Natural killer cell treated with Interleukin-12 subunit alpha and Interleukin-12 subunit beta and Interleukin-15 and Interleukin-18, amount 100 ng/mL, for 72 hours (primary cell): ENCODE data around the gene SLC9A4. TPM values are rescaled to one million over a fixed set of nuclear protein-coding genes. Genes with fewer than 3 reads are reported as not detected.

Experiments
- ATAC-seq, 2 donors: fragments of 150-1000 bp; cut with Tn5 transposase in 1 of 2; sonication (Bioruptor Pico), chemical (Tn5 transposase) in 1 of 2; 2 replicates each; pipeline ENCODE4 v1.10.0; 2021
- DNase-seq: peaks from one replicate; pipeline ENCODE4 v3.0.0; 2022; ENCODE audit warnings: low spot score
- H3K27ac Mint-ChIP-seq, 2 donors: 1 replicate in 1 of 2; 2 replicates in 1 of 2; pipeline ENCODE4 v1.8.0; 2022; ENCODE audit warnings: mixed read lengths in 2 of 2, mild to moderate bottlenecking in 1 of 2, moderate library complexity in 1 of 2
- H3K27me3 Mint-ChIP-seq, 2 donors: 1 replicate in 1 of 2; 2 replicates in 1 of 2; pipeline ENCODE4 v1.8.0; 2022; ENCODE audit warnings: mixed read lengths in 2 of 2
- H3K36me3 Mint-ChIP-seq: one replicate; pipeline ENCODE4 v1.8.0; 2022; ENCODE audit warnings: mixed read lengths
- H3K4me1 Mint-ChIP-seq, 2 donors: 1 replicate in 1 of 2; 2 replicates in 1 of 2; pipeline ENCODE4 v1.8.0; 2022; ENCODE audit warnings: low read depth in 2 of 2, mixed read lengths in 2 of 2, mild to moderate bottlenecking in 1 of 2
- H3K4me3 Mint-ChIP-seq: one replicate; pipeline ENCODE4 v1.8.0; 2022; ENCODE audit warnings: mixed read lengths
- H3K9me3 Mint-ChIP-seq: 2 replicates; pipeline ENCODE4 v1.8.0; 2022; ENCODE audit warnings: mixed read lengths
- total RNA-seq, 2 donors: library from RNA; stranded (reverse); gene quantifications; one replicate each; pipeline ENCODE4 v1.2.3, GENCODE V29; 2022

Gene SLC9A4
- total RNA-seq, 2 donors from 2014 or later: 0.10 to 0.14 TPM

- Mint-ChIP-seq H3K4me1 (peaks cover 43 to 46% of the 10 kb centered on the region in 2 donors), H3K36me3 (peaks cover 31% of the 10 kb centered on the region), H3K9me3 (no peaks in the 10 kb centered on the region), H3K27ac (no peak overlapping the region), H3K4me3 (no peak overlapping the region), H3K27me3 (no peaks in the 10 kb centered on the region)
- ATAC-seq (peak; percentile 52 to 59), DNase-seq (no peak)
These were observed 34.4 kb upstream of the SLC9A4 start for GRCh38 chr2:102438578-102438977.

GRCh38 chr2:102439065-102439695 lies 33.8 kb upstream of the SLC9A4 start:
- H3K4me3 Mint-ChIP-seq: no peak overlapping the region
- H3K27me3 Mint-ChIP-seq: no peaks in the 10 kb centered on the region
- no peak overlapping the region for H3K27ac Mint-ChIP-seq
- peaks cover 37% of the 10 kb centered on the region for H3K36me3 Mint-ChIP-seq
- no peaks in the 10 kb centered on the region for H3K9me3 Mint-ChIP-seq
- DNase-seq (no peak), ATAC-seq (no peak)
- peaks cover 39 to 46% of the 10 kb centered on the region in 2 donors for H3K4me1 Mint-ChIP-seq

GRCh38 chr2:102442967-102443828 lies 29.8 kb upstream of the SLC9A4 start:
- peak overlapping the region; percentile 69 to 86 for H3K27ac Mint-ChIP-seq
- no peaks in the 10 kb centered on the region for H3K27me3 Mint-ChIP-seq
- H3K9me3 Mint-ChIP-seq: no peaks in the 10 kb centered on the region
- peaks cover 19 to 26% of the 10 kb centered on the region in 2 donors for H3K4me1 Mint-ChIP-seq
- H3K36me3 Mint-ChIP-seq: peaks cover 35% of the 10 kb centered on the region
- peak overlapping the region; percentile 42 for H3K4me3 Mint-ChIP-seq
- ATAC-seq (peak in 1 of 2 donors; percentile 56), DNase-seq (no peak)

- Mint-ChIP-seq H3K36me3 (peaks cover 35% of the 10 kb centered on the region), H3K27me3 (no peaks in the 10 kb centered on the region), H3K9me3 (no peaks in the 10 kb centered on the region), H3K27ac (peak overlapping the region; percentile 69 to 86), H3K4me1 (peaks cover 19 to 26% of the 10 kb centered on the region in 2 donors), H3K4me3 (no peak overlapping the region)
- ATAC-seq (peak in 1 of 2 donors; percentile 21), DNase-seq (no peak)
These were observed 28.8 kb upstream of the SLC9A4 start for GRCh38 chr2:102444233-102444632.

- H3K27ac Mint-ChIP-seq: peak overlapping the region in 1 of 2 donors; percentile 77
- no peak overlapping the region for H3K4me3 Mint-ChIP-seq
- H3K27me3 Mint-ChIP-seq: no peaks in the 10 kb centered on the region
- H3K9me3 Mint-ChIP-seq: no peaks in the 10 kb centered on the region
- ATAC-seq (peak in 1 of 2 donors; percentile 29), DNase-seq (no peak)
- H3K36me3 Mint-ChIP-seq: peaks cover 35% of the 10 kb centered on the region
- H3K4me1 Mint-ChIP-seq: peaks cover 19 to 29% of the 10 kb centered on the region in 2 donors
These were observed 26.1 kb upstream of the SLC9A4 start for GRCh38 chr2:102446936-102447335.

- Mint-ChIP-seq H3K4me3 (no peak overlapping the region), H3K4me1 (peaks cover 17 to 32% of the 10 kb centered on the region in 2 donors), H3K9me3 (no peaks in the 10 kb centered on the region)
These were observed 23.6 kb upstream of the SLC9A4 start for GRCh38 chr2:102449370-102449974.

GRCh38 chr2:102451968-102452367 lies 21.1 kb upstream of the SLC9A4 start:
- no peaks in the 10 kb centered on the region for H3K27me3 Mint-ChIP-seq
- DNase-seq (no peak), ATAC-seq (no peak)
- H3K36me3 Mint-ChIP-seq: peaks cover 34% of the 10 kb centered on the region
- H3K9me3 Mint-ChIP-seq: no peaks in the 10 kb centered on the region
- peaks cover 28 to 30% of the 10 kb centered on the region in 2 donors for H3K4me1 Mint-ChIP-seq
- H3K27ac Mint-ChIP-seq: peak overlapping the region in 1 of 2 donors; percentile 62
- H3K4me3 Mint-ChIP-seq: no peak overlapping the region

More at GRCh38 chr2:102449370-102449974, 23.6 kb upstream of the SLC9A4 start:
- H3K27me3 Mint-ChIP-seq: no peaks in the 10 kb centered on the region
- H3K27ac Mint-ChIP-seq: peak overlapping the region in 1 of 2 donors; percentile 58
- DNase-seq (no peak), ATAC-seq (peak in 1 of 2 donors; percentile 53)
- peaks cover 35% of the 10 kb centered on the region for H3K36me3 Mint-ChIP-seq

- Mint-ChIP-seq H3K36me3 (peaks cover 33% of the 10 kb centered on the region), H3K4me3 (no peak overlapping the region), H3K27me3 (no peaks in the 10 kb centered on the region), H3K9me3 (no peaks in the 10 kb centered on the region), H3K4me1 (peaks cover 26 to 28% of the 10 kb centered on the region in 2 donors), H3K27ac (peak overlapping the region; percentile 70 to 85)
- DNase-seq: no peak
- no peak for ATAC-seq
These were observed 19.5 kb upstream of the SLC9A4 start for GRCh38 chr2:102453501-102453900.

GRCh38 chr2:102455061-102455670 lies 17.9 kb upstream of the SLC9A4 start:
- ATAC-seq (peak in 1 of 2 donors; percentile 57), DNase-seq (no peak)
- Mint-ChIP-seq H3K4me1 (peaks cover 26 to 28% of the 10 kb centered on the region in 2 donors), H3K27ac (peak overlapping the region; percentile 54 to 85), H3K4me3 (no peak overlapping the region), H3K36me3 (peaks cover 33% of the 10 kb centered on the region), H3K9me3 (no peaks in the 10 kb centered on the region), H3K27me3 (no peaks in the 10 kb centered on the region)

GRCh38 chr2:102460467-102460866 lies 12.6 kb upstream of the SLC9A4 start:
- Mint-ChIP-seq H3K4me3 (no peak overlapping the region), H3K4me1 (peaks cover 2 to 4% of the 10 kb centered on the region in 2 donors), H3K36me3 (peaks cover 6% of the 10 kb centered on the region), H3K27ac (no peak overlapping the region), H3K27me3 (peaks cover 0 to 2% of the 10 kb centered on the region in 2 donors), H3K9me3 (no peaks in the 10 kb centered on the region)
- no peak for ATAC-seq
- no peak for DNase-seq

- Mint-ChIP-seq H3K9me3 (no peaks in the 10 kb centered on the region), H3K4me1 (no peaks in the 10 kb centered on the region), H3K4me3 (no peak overlapping the region), H3K27ac (no peak overlapping the region), H3K27me3 (peaks cover 0 to 2% of the 10 kb centered on the region in 2 donors), H3K36me3 (no peaks in the 10 kb centered on the region)
- ATAC-seq: peak; percentile 49 to 55
- DNase-seq: no peak
These were observed 11.8 kb upstream of the SLC9A4 start for GRCh38 chr2:102461188-102461587.

- H3K9me3 Mint-ChIP-seq: no peaks in the 10 kb centered on the region
- H3K27me3 Mint-ChIP-seq: peaks cover 0 to 2% of the 10 kb centered on the region in 2 donors
- no peaks in the 10 kb centered on the region for H3K4me1 Mint-ChIP-seq
- DNase-seq (no peak), ATAC-seq (no peak)
- H3K4me3 Mint-ChIP-seq: no peak overlapping the region
- no peaks in the 10 kb centered on the region for H3K36me3 Mint-ChIP-seq
- no peak overlapping the region for H3K27ac Mint-ChIP-seq
These were observed 9.9 kb upstream of the SLC9A4 start for GRCh38 chr2:102463160-102463559.

GRCh38 chr2:102470168-102470567 lies 2.9 kb upstream of the SLC9A4 start:
- DNase-seq: no peak
- H3K4me3 Mint-ChIP-seq: no peak overlapping the region
- H3K27me3 Mint-ChIP-seq: peaks cover 3 to 22% of the 10 kb centered on the region in 2 donors
- H3K36me3 Mint-ChIP-seq: peaks cover 16% of the 10 kb centered on the region
- ATAC-seq: no peak
- H3K4me1 Mint-ChIP-seq: no peaks in the 10 kb centered on the region
- peaks cover 4% of the 10 kb centered on the region for H3K9me3 Mint-ChIP-seq
- no peak overlapping the region for H3K27ac Mint-ChIP-seq
